ENCODE data around the gene HSPA14. TPM values are rescaled to one million over a fixed set of nuclear protein-coding genes. Genes with fewer than 3 reads are reported as not detected.

HSPA14 gene
- total RNA-seq, 2 donors from 2014 or later, result 7.7 to 16.0 TPM

GRCh38 chr10:14889318-14889717, 51.2 kb downstream of the HSPA14 start:
- H3K4me3 ChIP-seq, result no peak overlapping the region
- H3K9me3 ChIP-seq, result no peaks in the 10 kb centered on the region
- ATAC-seq (ENCODE audit: insufficient number of reproducible peaks, low FRiP score, low read depth), result no peak
- TF ChIP-seq, protein P1, sequence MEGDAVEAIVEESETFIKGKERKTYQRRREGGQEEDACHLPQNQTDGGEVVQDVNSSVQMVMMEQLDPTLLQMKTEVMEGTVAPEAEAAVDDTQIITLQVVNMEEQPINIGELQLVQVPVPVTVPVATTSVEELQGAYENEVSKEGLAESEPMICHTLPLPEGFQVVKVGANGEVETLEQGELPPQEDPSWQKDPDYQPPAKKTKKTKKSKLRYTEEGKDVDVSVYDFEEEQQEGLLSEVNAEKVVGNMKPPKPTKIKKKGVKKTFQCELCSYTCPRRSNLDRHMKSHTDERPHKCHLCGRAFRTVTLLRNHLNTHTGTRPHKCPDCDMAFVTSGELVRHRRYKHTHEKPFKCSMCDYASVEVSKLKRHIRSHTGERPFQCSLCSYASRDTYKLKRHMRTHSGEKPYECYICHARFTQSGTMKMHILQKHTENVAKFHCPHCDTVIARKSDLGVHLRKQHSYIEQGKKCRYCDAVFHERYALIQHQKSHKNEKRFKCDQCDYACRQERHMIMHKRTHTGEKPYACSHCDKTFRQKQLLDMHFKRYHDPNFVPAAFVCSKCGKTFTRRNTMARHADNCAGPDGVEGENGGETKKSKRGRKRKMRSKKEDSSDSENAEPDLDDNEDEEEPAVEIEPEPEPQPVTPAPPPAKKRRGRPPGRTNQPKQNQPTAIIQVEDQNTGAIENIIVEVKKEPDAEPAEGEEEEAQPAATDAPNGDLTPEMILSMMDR (IDR thresholded peaks at IDR 0.05), result no peak
- H3K36me3 ChIP-seq, result no peaks in the 10 kb centered on the region
- H3K4me1 ChIP-seq (ENCODE audit: control insufficient read depth in 1 of 2, low read depth in 2 of 2), result no peaks in the 10 kb centered on the region
- no peaks in the 10 kb centered on the region for H3K27me3 ChIP-seq (replicated peaks; ENCODE audit: insufficient read depth)
- no peak for DNase-seq (ENCODE audit: low spot score)
- H3K27ac ChIP-seq, result no peak overlapping the region

DNA sequence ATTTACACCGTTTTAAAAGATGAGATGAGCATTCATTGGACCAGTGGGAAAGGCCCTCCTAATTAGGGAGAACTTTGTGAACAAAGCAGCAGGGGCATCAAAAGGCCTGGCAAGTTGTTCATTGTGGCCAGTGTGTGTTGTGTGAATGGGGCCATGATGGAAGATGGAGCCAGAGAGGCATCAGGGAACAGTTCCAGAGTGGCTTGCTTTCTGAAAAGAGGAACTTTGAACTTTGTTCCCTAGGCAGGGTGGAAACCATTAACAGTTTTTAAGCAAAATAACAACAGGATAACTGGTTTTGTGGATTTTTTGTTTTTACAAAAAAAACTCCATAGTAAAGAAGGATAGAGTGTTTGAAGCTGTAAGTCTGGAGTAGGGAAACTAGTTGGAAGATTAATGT, 53.0 kb downstream of the HSPA14 start:
- ATAC-seq (ENCODE audit: insufficient number of reproducible peaks, low FRiP score, low read depth), result no peak
- Histone ChIP-seq H3K4me1 (ENCODE audit: control insufficient read depth in 1 of 2, low read depth in 2 of 2) (no peaks in the 10 kb centered on the region), H3K36me3 (no peaks in the 10 kb centered on the region), H3K27ac (no peak overlapping the region), H3K27me3 (replicated peaks; ENCODE audit: insufficient read depth) (no peaks in the 10 kb centered on the region), H3K4me3 (no peak overlapping the region), H3K9me3 (no peaks in the 10 kb centered on the region)
- TF ChIP-seq, protein P1 (IDR thresholded peaks at IDR 0.05), result no peak
- no peak for DNase-seq (ENCODE audit: low spot score)

- Histone ChIP-seq H3K27ac (no peak overlapping the region), H3K27me3 (replicated peaks; ENCODE audit: insufficient read depth) (no peaks in the 10 kb centered on the region), H3K9me3 (no peaks in the 10 kb centered on the region), H3K4me1 (ENCODE audit: control insufficient read depth in 1 of 2, low read depth in 2 of 2) (no peaks in the 10 kb centered on the region), H3K36me3 (no peaks in the 10 kb centered on the region), H3K4me3 (no peak overlapping the region)
- TF ChIP-seq, protein P1 (IDR thresholded peaks at IDR 0.05), result peak; percentile 57
- no peak for ATAC-seq (ENCODE audit: insufficient number of reproducible peaks, low FRiP score, low read depth)
- no peak for DNase-seq (ENCODE audit: low spot score)
These were observed 66.2 kb downstream of the HSPA14 start for GRCh38 chr10:14904316-14904732.

DNA sequence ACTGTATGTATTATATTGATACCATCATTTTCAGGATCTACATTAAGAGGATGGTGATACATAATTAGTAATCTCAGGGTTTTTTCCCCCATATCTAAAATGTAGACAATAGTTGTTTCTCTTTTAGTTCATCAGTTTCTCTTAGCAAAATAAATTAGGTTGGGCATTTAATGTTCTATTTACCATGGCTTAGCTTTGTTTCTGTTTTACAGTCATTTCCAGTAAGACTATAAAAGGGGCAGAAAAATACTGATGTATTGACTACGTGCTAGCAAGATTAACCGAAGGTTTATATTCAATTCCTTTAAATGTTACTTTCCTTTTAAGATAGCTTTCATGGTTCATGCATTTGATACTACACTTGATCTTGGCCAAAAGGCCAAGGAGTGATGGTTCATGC, 66.8 kb downstream of the HSPA14 start:
- H3K27me3 ChIP-seq (replicated peaks; ENCODE audit: insufficient read depth), result no peaks in the 10 kb centered on the region
- H3K36me3 ChIP-seq, result no peaks in the 10 kb centered on the region
- no peak for DNase-seq (ENCODE audit: low spot score)
- no peaks in the 10 kb centered on the region for H3K4me1 ChIP-seq (ENCODE audit: control insufficient read depth in 1 of 2, low read depth in 2 of 2)
- no peak overlapping the region for H3K4me3 ChIP-seq
- no peaks in the 10 kb centered on the region for H3K9me3 ChIP-seq
- H3K27ac ChIP-seq, result no peak overlapping the region
- no peak for ATAC-seq (ENCODE audit: insufficient number of reproducible peaks, low FRiP score, low read depth)
- TF ChIP-seq, protein P1 (IDR thresholded peaks at IDR 0.05), result no peak

DNA sequence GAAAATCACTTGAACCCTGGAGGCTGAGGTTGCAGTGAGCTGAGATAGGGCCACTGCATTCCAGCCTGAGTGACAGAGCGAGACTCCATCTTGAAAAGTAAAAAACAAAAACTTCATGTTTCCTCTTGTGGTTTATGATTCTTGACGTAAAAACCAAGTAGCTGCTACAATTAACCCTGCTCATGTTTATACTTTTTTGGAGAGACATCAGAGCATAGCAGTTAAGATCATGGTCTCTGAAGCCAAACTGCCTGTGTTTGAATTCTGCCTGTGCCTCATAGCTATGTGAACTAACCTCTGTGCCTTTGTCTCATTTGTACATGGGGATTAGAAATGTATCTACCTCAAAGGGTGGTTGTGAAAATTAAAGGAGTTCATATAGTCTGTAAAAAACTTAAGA, 67.8 kb downstream of the HSPA14 start:
- no peak for DNase-seq (ENCODE audit: low spot score)
- no peaks in the 10 kb centered on the region for H3K27me3 ChIP-seq (replicated peaks; ENCODE audit: insufficient read depth)
- H3K27ac ChIP-seq, result no peak overlapping the region
- H3K9me3 ChIP-seq, result no peaks in the 10 kb centered on the region
- H3K4me1 ChIP-seq (ENCODE audit: control insufficient read depth in 1 of 2, low read depth in 2 of 2), result no peaks in the 10 kb centered on the region
- peaks cover 2% of the 10 kb centered on the region for H3K36me3 ChIP-seq
- H3K4me3 ChIP-seq, result no peak overlapping the region
- no peak for ATAC-seq (ENCODE audit: insufficient number of reproducible peaks, low FRiP score, low read depth)
- TF ChIP-seq, protein P1 (IDR thresholded peaks at IDR 0.05), result no peak

Measured in thoracic aorta (tissue), 2 donors.